Suppressor macrophage treated with lipopolysaccharide for 1 hour (primary cell): ENCODE data around the gene PHC1.

Source experiments
- DNase-seq, 3 donors: peaks; one replicate each; pipeline ENCODE4 v3.0.0-alpha.2; 2020 to 2022

The PHC1 gene

GRCh38 chr12:8950702-8951478 lies 36.6 kb downstream of the PHC1 start:
- peak; percentile 6 to 61 (median 50) for DNase-seq

GRCh38 chr12:8951744-8952143 lies 37.4 kb downstream of the PHC1 start:
- peak in 1 of 3 donors; percentile 4 for DNase-seq

GRCh38 chr12:8953773-8954402 lies 39.6 kb downstream of the PHC1 start:
- DNase-seq: no peak

GRCh38 chr12:8956073-8956472 lies 41.8 kb downstream of the PHC1 start:
- no peak for DNase-seq

GRCh38 chr12:8956772-8957171 lies 42.5 kb downstream of the PHC1 start:
- no peak for DNase-seq

DNA sequence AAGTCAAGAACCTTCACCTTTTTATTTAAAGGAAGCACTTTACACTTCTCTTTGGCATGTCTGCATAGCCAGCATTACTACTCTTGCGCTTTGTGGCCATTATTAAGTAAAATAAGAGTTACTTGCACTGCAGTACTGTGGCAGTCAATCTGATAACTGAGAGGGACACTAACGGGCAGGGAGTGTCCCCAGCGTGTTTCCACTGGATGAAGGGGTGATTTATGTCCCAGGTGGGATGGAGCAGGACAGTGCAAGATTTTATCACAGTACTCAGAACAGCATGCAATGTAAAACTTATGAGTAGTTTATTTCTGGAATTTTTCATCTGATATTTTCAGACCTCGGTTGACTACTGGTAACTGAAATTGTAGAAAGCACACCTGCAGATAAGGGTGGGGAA lies 43.3 kb downstream of the PHC1 start:
- no peak for DNase-seq

DNA sequence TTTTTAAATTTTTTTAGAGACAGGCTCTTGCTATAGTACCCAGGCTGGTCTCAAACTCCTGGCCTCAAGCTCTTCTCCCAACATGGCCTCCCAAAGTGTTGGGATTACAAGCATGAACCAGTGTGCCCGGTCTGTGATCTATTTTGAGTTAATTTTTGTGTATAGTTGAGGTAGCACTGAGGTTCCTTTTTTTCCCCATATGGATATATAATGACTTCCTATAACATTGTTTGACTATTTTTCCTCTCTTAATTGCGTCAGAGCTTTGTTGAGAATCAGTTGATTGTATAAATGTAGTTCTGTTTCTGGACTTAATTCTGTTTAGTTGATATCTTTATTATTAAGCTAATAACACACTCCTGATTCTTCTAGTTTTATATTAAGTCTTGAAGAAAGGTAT lies 43.8 kb downstream of the PHC1 start:
- peak in 1 of 3 donors; percentile 34 for DNase-seq

GRCh38 chr12:8960176-8960575 lies 45.9 kb downstream of the PHC1 start:
- DNase-seq: no peak

DNA sequence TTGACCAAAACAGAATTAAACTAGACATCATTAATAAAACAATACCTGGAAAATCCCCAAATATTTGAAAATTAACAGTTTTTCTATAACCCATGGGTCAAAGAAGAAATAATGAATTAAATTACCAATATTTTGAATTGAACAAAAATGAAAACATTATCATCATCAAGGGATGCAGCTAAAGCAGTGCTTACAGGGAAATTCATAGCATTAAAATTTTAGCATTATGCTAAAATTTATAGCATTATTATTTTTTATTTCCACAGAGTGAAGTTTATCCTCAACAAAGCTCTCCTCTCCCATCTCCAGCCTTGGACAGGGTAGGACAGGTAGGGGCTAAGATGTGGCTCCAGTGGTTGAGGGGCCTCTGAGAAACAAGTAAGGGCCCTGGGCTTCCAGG lies 54.5 kb downstream of the PHC1 start:
- no peak for DNase-seq

GRCh38 chr12:8969861-8970411 lies 55.6 kb downstream of the PHC1 start:
- no peak for DNase-seq

GRCh38 chr12:8970432-8970831 lies 56.1 kb downstream of the PHC1 start:
- no peak for DNase-seq

- DNase-seq: no peak
Observed at GRCh38 chr12:8980137-8980536, 65.8 kb downstream of the PHC1 start.

GRCh38 chr12:8985213-8985754 lies 71.0 kb downstream of the PHC1 start:
- peak; percentile 68 to 72 (median 70) for DNase-seq

DNA sequence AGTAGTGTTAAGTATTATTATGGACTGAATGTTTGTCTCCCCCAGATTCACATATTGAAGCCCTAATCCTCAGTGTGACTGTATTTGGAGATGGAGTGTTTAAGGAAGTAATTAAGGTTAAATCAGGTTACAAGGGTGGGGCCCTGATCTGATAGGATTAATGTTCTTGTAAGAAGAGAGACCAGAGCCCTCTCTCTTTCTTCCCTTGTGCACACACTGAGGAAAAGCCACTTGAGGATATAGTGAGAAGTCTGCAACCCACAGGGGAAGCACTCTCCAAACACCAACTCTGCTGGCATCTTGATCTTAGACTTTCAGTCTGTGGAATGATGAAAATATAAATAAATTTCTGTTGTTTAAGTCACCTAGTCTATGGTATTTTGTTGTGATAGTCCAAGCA lies 72.9 kb downstream of the PHC1 start:
- DNase-seq: peak in 1 of 3 donors; percentile 1

DNA sequence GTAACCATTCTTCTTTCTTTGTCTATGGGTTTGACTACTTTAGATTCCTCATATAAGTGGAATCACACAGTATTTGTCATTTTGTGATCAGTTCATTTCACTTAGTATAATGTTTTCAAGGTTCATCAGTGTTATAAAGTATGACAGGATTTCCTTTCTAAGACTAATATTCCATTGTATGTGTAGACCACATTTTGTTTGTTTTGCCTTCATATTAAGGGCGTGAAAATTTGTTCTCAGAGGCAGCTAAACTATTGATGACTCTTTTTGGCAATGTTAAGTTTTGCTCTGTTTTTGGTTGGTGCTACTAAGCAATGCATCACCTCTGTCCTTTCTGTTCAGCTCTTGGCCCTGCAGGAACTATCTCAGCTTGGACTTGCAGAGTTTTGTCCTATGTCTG lies 73.4 kb downstream of the PHC1 start:
- DNase-seq: no peak

- DNase-seq: peak; percentile 29 to 70 (median 63)
Observed at GRCh38 chr12:8989413-8989812, 75.1 kb downstream of the PHC1 start, which contains the start of gene KLRG1. KLRG1 (plus strand) TSS chr12:8989546; CDS start chr12:8989636, 90 bp downstream.
